ENCODE results near the gene TEAD1.

GRCh38 chr11:12772324-12772723 lies 98.1 kb downstream of the TEAD1 start:
- TF ChIP-seq POLR2A (IDR thresholded peaks at IDR 0.05) (no peak), CTCF (IDR thresholded peaks at IDR 0.05) (no peak), EP300 (IDR thresholded peaks at IDR 0.05) (no peak), POLR2AphosphoS5 (IDR thresholded peaks at IDR 0.05) (no peak)
